DMS53 treated with DMSO at 0.1 percent for 48 hours (cell line): Measurements from ENCODE around the gene LRPAP1.
"Not testable (repeated sequence)": the region's sequence is repeated elsewhere in the genome, so short reads cannot be mapped to it uniquely, and the experiment has no call there.

Source experiments
- DNase-seq: peaks from one replicate; lab custom pipeline; 2025; ENCODE audit not compliant: unreplicated experiment; lab: John Stamatoyannopoulos, UW

The LRPAP1 gene

GRCh38 chr4:3562127-3562526 lies 29.9 kb upstream of the LRPAP1 start:
- DNase-seq = not testable (repeated sequence)

- DNase-seq = not testable (repeated sequence)
Observed at GRCh38 chr4:3560465-3560864, 28.2 kb upstream of the LRPAP1 start.

GRCh38 chr4:3559381-3560290 lies 27.4 kb upstream of the LRPAP1 start:
- not testable (repeated sequence) for DNase-seq

GRCh38 chr4:3558514-3558836 lies 26.3 kb upstream of the LRPAP1 start:
- not testable (repeated sequence) for DNase-seq

GRCh38 chr4:3557676-3558513 lies 25.7 kb upstream of the LRPAP1 start:
- DNase-seq = not testable (repeated sequence)

- not testable (repeated sequence) for DNase-seq
Observed at GRCh38 chr4:3557088-3557492, 24.9 kb upstream of the LRPAP1 start.

GRCh38 chr4:3556244-3556867 lies 24.1 kb upstream of the LRPAP1 start:
- not testable (repeated sequence) for DNase-seq

GRCh38 chr4:3555459-3556070 lies 23.3 kb upstream of the LRPAP1 start:
- DNase-seq = not testable (repeated sequence)

- not testable (repeated sequence) for DNase-seq
Observed at GRCh38 chr4:3551366-3551765, 19.1 kb upstream of the LRPAP1 start.

- not testable (repeated sequence) for DNase-seq
Observed at GRCh38 chr4:3550792-3551325, 18.6 kb upstream of the LRPAP1 start.

- not testable (repeated sequence) for DNase-seq
Observed at GRCh38 chr4:3550041-3550440, 17.8 kb upstream of the LRPAP1 start.

GRCh38 chr4:3549694-3550001 lies 17.4 kb upstream of the LRPAP1 start:
- not testable (repeated sequence) for DNase-seq

- DNase-seq = not testable (repeated sequence)
Observed at GRCh38 chr4:3548991-3549693, 16.9 kb upstream of the LRPAP1 start.

GRCh38 chr4:3546721-3547120 lies 14.5 kb upstream of the LRPAP1 start:
- not testable (repeated sequence) for DNase-seq

GRCh38 chr4:3545351-3545750 lies 13.1 kb upstream of the LRPAP1 start:
- not testable (repeated sequence) for DNase-seq

GRCh38 chr4:3544259-3545025 lies 12.2 kb upstream of the LRPAP1 start:
- DNase-seq = peak; percentile 40

- DNase-seq = not testable (repeated sequence)
Observed at GRCh38 chr4:3543415-3543814, 11.2 kb upstream of the LRPAP1 start.

GRCh38 chr4:3538906-3539305 lies 6.7 kb upstream of the LRPAP1 start:
- DNase-seq = not testable (repeated sequence)

GRCh38 chr4:3535812-3536211 lies 3.6 kb upstream of the LRPAP1 start:
- not testable (repeated sequence) for DNase-seq
